Hepatocyte (in vitro differentiated cells): ENCODE measurements around the gene SPDYE4.

Experiments
- CTCF ChIP-seq: fragments of 200-600 bp; sonication (generic); IDR thresholded peaks from 2 replicates; pipeline ENCODE4 v1.5.1; 2016; ENCODE audit warnings: antibody characterized with exemption, mild to moderate bottlenecking; ENCODE audit not compliant: poor library complexity
- EZH2 ChIP-seq: fragments of 200-600 bp; sonication (generic); IDR thresholded peaks from 2 replicates; pipeline ENCODE4 v1.6.1; 2016; ENCODE audit warnings: antibody characterized with exemption, mild to moderate bottlenecking, borderline replicate concordance

GRCh38 chr17:8729421-8729820, 28.9 kb downstream of the SPDYE4 start:
- TF ChIP-seq CTCF (no peak), EZH2 (no peak)
